IMR-90 (cell line): ENCODE results near the gene RHOH. TPM values are rescaled to one million over a fixed set of nuclear protein-coding genes. Genes with fewer than 3 reads are reported as not detected.

Experiments used
- ATAC-seq: fragments of 200-7000 bp; cut with Tn5 transposase; 2 replicates; pipeline ENCODE4 v1.9.1; 2020; ENCODE audit warnings: low read depth, mild to moderate bottlenecking, moderate library complexity
- BruUV-seq: library from RNA; stranded (reverse); fragments of 400-500 nt; replicated peaks from 2 replicates; lab custom pipeline; 2021; lab: Mats Ljungman, UMichigan
- CTCF ChIA-PET: fragments of 300-600 bp; formaldehyde crosslinking; extraction: SDS; loops from one replicate; lab custom pipeline; 2021; ENCODE audit warnings: antibody characterized with exemption; lab: Yijun Ruan, JAX
- POLR2A ChIA-PET: fragments of 300-600 bp; sonication (Branson Sonifier 250); formaldehyde crosslinking; loops from one replicate; lab custom pipeline; 2022; ENCODE audit warnings: antibody characterized with exemption; ENCODE audit not compliant: unreplicated experiment; lab: Charles Lee
- DNase-seq: peaks from one replicate; pipeline ENCODE4 v3.0.0; 2013
- H2AFZ ChIP-seq: replicated peaks from 2 replicates; pipeline ENCODE3; 2013; ENCODE audit warnings: low read length, mild to moderate bottlenecking; ENCODE audit not compliant: poor library complexity
- H2AK5ac ChIP-seq: 2 replicates; pipeline ENCODE4 v1.6.1; 2013; ENCODE audit warnings: low read depth, low read length, inconsistent platforms
- H2AK9ac ChIP-seq: replicated peaks from 2 replicates; pipeline ENCODE3; 2013; ENCODE audit warnings: mild to moderate bottlenecking, low read depth, low read length, moderate library complexity; ENCODE audit not compliant: poor library complexity
- H2BK120ac ChIP-seq: 2 replicates; pipeline ENCODE4 v1.6.1; 2013; ENCODE audit warnings: low read depth, low read length, inconsistent platforms
- H2BK15ac ChIP-seq: 3 replicates; pipeline ENCODE4 v1.6.1; 2013; ENCODE audit warnings: low read depth, low read length, inconsistent platforms
- H2BK20ac ChIP-seq: 2 replicates; pipeline ENCODE4 v1.6.1; 2013; ENCODE audit warnings: low read depth, mild to moderate bottlenecking, inconsistent platforms, low read length, moderate library complexity
- H2BK5ac ChIP-seq: 2 replicates; pipeline ENCODE4 v1.6.1; 2013; ENCODE audit warnings: mild to moderate bottlenecking, low read depth, low read length, inconsistent platforms; ENCODE audit not compliant: poor library complexity, severe bottlenecking
- H3K14ac ChIP-seq: replicated peaks from 2 replicates; pipeline ENCODE4 v1.6.1; 2013; ENCODE audit warnings: low read depth, low read length, inconsistent platforms
- H3K18ac ChIP-seq: 2 replicates; pipeline ENCODE4 v1.6.1; 2013; ENCODE audit warnings: low read depth, low read length, control low read depth
- H3K23ac ChIP-seq: 2 replicates; pipeline ENCODE4 v1.6.1; 2013; ENCODE audit warnings: low read depth, low read length, inconsistent platforms
- H3K27ac ChIP-seq: 2 replicates; pipeline ENCODE4 v1.5.1; 2013; ENCODE audit warnings: mild to moderate bottlenecking, control low read depth, low read length; ENCODE audit not compliant: insufficient read depth
- H3K27me3 ChIP-seq: 2 replicates; pipeline ENCODE4 v1.6.1; 2013; ENCODE audit warnings: low read length; ENCODE audit not compliant: control insufficient read depth, insufficient read depth
- H3K36me3 ChIP-seq: 2 replicates; pipeline ENCODE4 v1.6.1; 2013; ENCODE audit warnings: low read length, mixed read lengths; ENCODE audit not compliant: control insufficient read depth, insufficient read depth
- H3K4ac ChIP-seq: 2 replicates; pipeline ENCODE4 v1.6.1; 2013; ENCODE audit warnings: low read depth, low read length, inconsistent platforms
- H3K4me1 ChIP-seq: 2 replicates; pipeline ENCODE4 v1.6.1; 2013; ENCODE audit warnings: low read length, mixed read lengths; ENCODE audit not compliant: control insufficient read depth, insufficient read depth
- H3K4me2 ChIP-seq: 2 replicates; pipeline ENCODE4 v1.6.1; 2013; ENCODE audit warnings: low read depth, mild to moderate bottlenecking, control low read depth, low read length, moderate library complexity
- H3K4me3 ChIP-seq: 2 replicates; pipeline ENCODE4 v1.5.1; 2013; ENCODE audit warnings: low read depth, mild to moderate bottlenecking, control low read depth, low read length, moderate library complexity; ENCODE audit not compliant: insufficient read depth
- H3K56ac ChIP-seq: 2 replicates; pipeline ENCODE4 v1.6.1; 2013; ENCODE audit warnings: low read length, inconsistent platforms; ENCODE audit not compliant: insufficient read depth; ENCODE audit errors: extremely low read depth
- H3K79me1 ChIP-seq, 2 experiments: 2 replicates each; pipeline ENCODE4 v1.6.1; 2013; ENCODE audit warnings: low read length in 2 of 2, inconsistent platforms in 1 of 2, low read depth in 1 of 2
- H3K9ac ChIP-seq: 2 replicates; pipeline ENCODE4 v1.6.1; 2013; ENCODE audit warnings: low read depth, low read length, control low read depth
- H3K9me1 ChIP-seq: 2 replicates; pipeline ENCODE4 v1.6.1; 2013; ENCODE audit warnings: low read length, inconsistent platforms; ENCODE audit not compliant: insufficient read depth
- H3K9me3 ChIP-seq: 2 replicates; pipeline ENCODE4 v1.6.1; 2013; ENCODE audit warnings: low read length; ENCODE audit not compliant: control insufficient read depth, insufficient read depth
- H4K20me1 ChIP-seq: 2 replicates; pipeline ENCODE4 v1.6.1; 2013; ENCODE audit warnings: low read length, inconsistent platforms; ENCODE audit not compliant: insufficient read depth
- H4K5ac ChIP-seq: 2 replicates; pipeline ENCODE4 v1.6.1; 2013; ENCODE audit warnings: mild to moderate bottlenecking, low read depth, low read length, control low read depth
- H4K8ac ChIP-seq, 2 experiments: 2 replicates each; pipeline ENCODE4 v1.6.1; 2013; ENCODE audit warnings: low read depth in 2 of 2, low read length in 2 of 2, control low read depth in 1 of 2, inconsistent platforms in 1 of 2
- H4K91ac ChIP-seq: 2 replicates; pipeline ENCODE4 v1.6.1; 2013; ENCODE audit warnings: low read depth, low read length, inconsistent platforms; ENCODE audit not compliant: insufficient read depth
- BHLHE40 ChIP-seq: fragments of 150-350 bp; IDR thresholded peaks from 2 replicates; pipeline ENCODE4 v1.6.1; 2016; ENCODE audit warnings: mild to moderate bottlenecking, low read depth, low read length
- CEBPB ChIP-seq: IDR thresholded peaks from 2 replicates; pipeline ENCODE4 v1.6.1; 2012; ENCODE audit warnings: low read depth, low read length, improper control_type of control experiment
- CHD1 ChIP-seq: IDR thresholded peaks from 2 replicates; pipeline ENCODE4 v1.6.1; 2012; ENCODE audit warnings: low read depth, low read length, improper control_type of control experiment
- FOS ChIP-seq: fragments of 150-350 bp; IDR thresholded peaks from 2 replicates; pipeline ENCODE4 v1.6.1; 2016; ENCODE audit warnings: low read depth, low read length
- MAFK ChIP-seq: IDR thresholded peaks from 2 replicates; pipeline ENCODE4 v1.6.1; 2012; ENCODE audit warnings: low read depth, low read length, improper control_type of control experiment
- MAZ ChIP-seq: IDR thresholded peaks from 2 replicates; pipeline ENCODE4 v1.6.1; 2012; ENCODE audit warnings: low read depth, mild to moderate bottlenecking, low read length, improper control_type of control experiment, moderate library complexity, borderline replicate concordance
- MXI1 ChIP-seq: IDR thresholded peaks from 2 replicates; pipeline ENCODE4 v1.6.1; 2012; ENCODE audit warnings: low read depth, mild to moderate bottlenecking, low read length, moderate library complexity, borderline replicate concordance
- NFE2L2 ChIP-seq: fragments of 150-350 bp; IDR thresholded peaks from 2 replicates; pipeline ENCODE4 v1.6.1; 2016; ENCODE audit warnings: low read depth, mild to moderate bottlenecking, low read length
- POLR2A ChIP-seq: IDR thresholded peaks from 2 replicates; pipeline ENCODE4 v1.6.1; 2012; ENCODE audit warnings: mild to moderate bottlenecking, low read depth, low read length
- RAD21 ChIP-seq: IDR thresholded peaks from 2 replicates; pipeline ENCODE4 v1.6.1; 2012; ENCODE audit warnings: low read length, improper control_type of control experiment
- RCOR1 ChIP-seq: IDR thresholded peaks from 2 replicates; pipeline ENCODE4 v1.6.1; 2012; ENCODE audit warnings: mild to moderate bottlenecking, low read length, improper control_type of control experiment; ENCODE audit not compliant: insufficient replicate concordance
- RFX5 ChIP-seq: IDR thresholded peaks from 2 replicates; pipeline ENCODE4 v1.8.0; 2012; ENCODE audit warnings: low read depth, mild to moderate bottlenecking, low read length, moderate library complexity
- SMC3 ChIP-seq: fragments of 150-350 bp; IDR thresholded peaks from 2 replicates; pipeline ENCODE4 v1.6.1; 2016; ENCODE audit warnings: low read depth, mild to moderate bottlenecking, antibody characterized with exemption, low read length, moderate library complexity
- WGBS, 2 experiments: methylation state at CpG; one replicate each; pipeline versions ENCODE4 v1.1.5 to v1.1.7; 2013; ENCODE audit warnings: missing lambda C conversion rate in 2 of 2; ENCODE audit not compliant: insufficient read length in 1 of 2; ENCODE audit errors: extremely low coverage in 2 of 2; 5-methylcytosine and 5-hydroxymethylcytosine counted together
- dilution Hi-C: fragments of 300-500 bp; cut with HindIII; formaldehyde crosslinking; loops from one replicate; pipeline ENCODE4 v1.14.3; 2018; ENCODE audit warnings: low sequenced_read_pairs; ENCODE audit not compliant: unreplicated experiment
- in situ Hi-C: fragments of 300-500 bp; cut with MboI; formaldehyde crosslinking; loops from 3 replicates; pipeline ENCODE4 v1.14.3; 2019; ENCODE audit warnings: low sequenced_read_pairs, inconsistent platforms, mixed read lengths
- intact Hi-C: fragments of 100-400 bp; cut with micrococcal nuclease; formaldehyde crosslinking; loops from 2 replicates; pipeline ENCODE4 v1.10.0; 2022
- polyA plus RNA-seq, 3 experiments: library from polyadenylated mRNA; depleted of rRNA; stranded (reverse); fragments of >200 nt; gene quantifications; 2 replicates each; pipeline ENCODE4 v1.2.3, GENCODE V29; 2012; ENCODE audit warnings: low replicate concordance in 1 of 3
- total RNA-seq: library from RNA; depleted of rRNA; stranded (reverse); fragments of >200 nt; gene quantifications from 2 replicates; pipeline ENCODE4 v1.2.3, GENCODE V29; 2012
- TF ChIP-seq, protein P1 (sequence below): conservative IDR thresholded peaks from 2 replicates; pipeline ENCODE4 v1.5.1; 2012; ENCODE audit warnings: mild to moderate bottlenecking, low read depth, low read length, improper control_type of control experiment
- TF ChIP-seq, protein P2 (sequence below): fragments of 150-350 bp; IDR thresholded peaks from 2 replicates; pipeline ENCODE4 v1.6.1; 2017; ENCODE audit warnings: mild to moderate bottlenecking, antibody characterized with exemption, low read length, low read depth
- TF ChIP-seq, protein P3 (sequence below): fragments of 150-350 bp; IDR thresholded peaks from 2 replicates; pipeline ENCODE4 v1.6.1; 2016; ENCODE audit warnings: low read depth, mild to moderate bottlenecking, low read length, moderate library complexity, borderline replicate concordance

The RHOH gene
- total and polyA plus RNA-seq, 2 of the 4 experiments (the other 2 are of a cell fraction) = not detected

DNA sequence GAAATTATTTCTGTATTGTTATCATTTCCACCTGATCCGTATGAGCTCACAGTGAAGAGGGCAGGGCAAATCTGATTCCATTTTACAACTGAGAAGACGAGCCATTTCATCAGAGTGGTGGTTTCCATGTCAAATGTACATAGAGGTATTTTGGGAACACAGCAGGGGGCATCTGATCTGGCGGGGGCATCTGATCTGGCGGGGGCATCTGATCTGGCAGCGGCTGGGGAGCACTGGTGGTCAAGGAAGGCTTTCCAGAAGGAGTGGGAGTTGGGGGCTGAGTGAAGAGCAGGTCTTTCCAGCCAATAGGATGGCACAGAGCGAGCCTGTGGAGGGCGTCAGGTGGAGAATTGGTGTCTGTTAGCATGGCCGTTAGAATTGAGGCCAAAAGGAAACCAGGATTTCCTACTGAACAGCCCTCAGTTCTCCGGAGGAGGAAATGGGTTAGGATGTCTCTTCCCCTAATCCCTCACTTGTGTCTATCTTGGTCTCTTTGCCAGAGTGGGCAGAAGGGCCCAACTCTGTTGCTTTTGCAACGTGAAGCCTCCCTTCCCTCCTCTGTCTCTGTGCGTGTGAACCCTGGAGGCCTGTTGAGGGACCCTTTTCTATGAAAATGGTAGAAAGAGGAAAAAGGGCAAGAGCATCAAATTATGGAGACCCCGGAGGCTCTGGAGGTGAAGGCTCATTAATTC lies 41.3 kb downstream of the RHOH start:
- H4K91ac ChIP-seq = no peak overlapping the region
- no peaks in the 10 kb centered on the region for H3K79me1 ChIP-seq
- no peak overlapping the region for H3K4me3 ChIP-seq
- H3K4ac ChIP-seq = no peak overlapping the region
- H3K23ac ChIP-seq = no peak overlapping the region
- no peak overlapping the region for H4K8ac ChIP-seq
- dilution Hi-C loops = no loop called here
- H4K5ac ChIP-seq = no peak overlapping the region
- TF ChIP-seq, protein P1, sequence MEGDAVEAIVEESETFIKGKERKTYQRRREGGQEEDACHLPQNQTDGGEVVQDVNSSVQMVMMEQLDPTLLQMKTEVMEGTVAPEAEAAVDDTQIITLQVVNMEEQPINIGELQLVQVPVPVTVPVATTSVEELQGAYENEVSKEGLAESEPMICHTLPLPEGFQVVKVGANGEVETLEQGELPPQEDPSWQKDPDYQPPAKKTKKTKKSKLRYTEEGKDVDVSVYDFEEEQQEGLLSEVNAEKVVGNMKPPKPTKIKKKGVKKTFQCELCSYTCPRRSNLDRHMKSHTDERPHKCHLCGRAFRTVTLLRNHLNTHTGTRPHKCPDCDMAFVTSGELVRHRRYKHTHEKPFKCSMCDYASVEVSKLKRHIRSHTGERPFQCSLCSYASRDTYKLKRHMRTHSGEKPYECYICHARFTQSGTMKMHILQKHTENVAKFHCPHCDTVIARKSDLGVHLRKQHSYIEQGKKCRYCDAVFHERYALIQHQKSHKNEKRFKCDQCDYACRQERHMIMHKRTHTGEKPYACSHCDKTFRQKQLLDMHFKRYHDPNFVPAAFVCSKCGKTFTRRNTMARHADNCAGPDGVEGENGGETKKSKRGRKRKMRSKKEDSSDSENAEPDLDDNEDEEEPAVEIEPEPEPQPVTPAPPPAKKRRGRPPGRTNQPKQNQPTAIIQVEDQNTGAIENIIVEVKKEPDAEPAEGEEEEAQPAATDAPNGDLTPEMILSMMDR = no peak
- no peak for TF ChIP-seq RFX5
- TF ChIP-seq NFE2L2 = no peak
- TF ChIP-seq RCOR1 = no peak
- no peak for TF ChIP-seq BHLHE40
- TF ChIP-seq MXI1 = no peak
- TF ChIP-seq SMC3 = no peak
- no peak for TF ChIP-seq FOS
- no peak for TF ChIP-seq POLR2A
- no peak for TF ChIP-seq CEBPB
- TF ChIP-seq RAD21 = no peak
- TF ChIP-seq MAFK = no peak
- TF ChIP-seq, protein P2, sequence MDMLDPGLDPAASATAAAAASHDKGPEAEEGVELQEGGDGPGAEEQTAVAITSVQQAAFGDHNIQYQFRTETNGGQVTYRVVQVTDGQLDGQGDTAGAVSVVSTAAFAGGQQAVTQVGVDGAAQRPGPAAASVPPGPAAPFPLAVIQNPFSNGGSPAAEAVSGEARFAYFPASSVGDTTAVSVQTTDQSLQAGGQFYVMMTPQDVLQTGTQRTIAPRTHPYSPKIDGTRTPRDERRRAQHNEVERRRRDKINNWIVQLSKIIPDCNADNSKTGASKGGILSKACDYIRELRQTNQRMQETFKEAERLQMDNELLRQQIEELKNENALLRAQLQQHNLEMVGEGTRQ = no peak
- TF ChIP-seq, protein P3, sequence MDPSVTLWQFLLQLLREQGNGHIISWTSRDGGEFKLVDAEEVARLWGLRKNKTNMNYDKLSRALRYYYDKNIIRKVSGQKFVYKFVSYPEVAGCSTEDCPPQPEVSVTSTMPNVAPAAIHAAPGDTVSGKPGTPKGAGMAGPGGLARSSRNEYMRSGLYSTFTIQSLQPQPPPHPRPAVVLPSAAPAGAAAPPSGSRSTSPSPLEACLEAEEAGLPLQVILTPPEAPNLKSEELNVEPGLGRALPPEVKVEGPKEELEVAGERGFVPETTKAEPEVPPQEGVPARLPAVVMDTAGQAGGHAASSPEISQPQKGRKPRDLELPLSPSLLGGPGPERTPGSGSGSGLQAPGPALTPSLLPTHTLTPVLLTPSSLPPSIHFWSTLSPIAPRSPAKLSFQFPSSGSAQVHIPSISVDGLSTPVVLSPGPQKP = no peak
- TF ChIP-seq MAZ = no peak
- no peak for TF ChIP-seq CHD1
- no peaks in the 10 kb centered on the region for H3K4me1 ChIP-seq
- H3K4me2 ChIP-seq = no peak overlapping the region
- no peak overlapping the region for H2BK120ac ChIP-seq
- no peak for DNase-seq
- no peak overlapping the region for H3K18ac ChIP-seq
- H3K14ac ChIP-seq = no peak overlapping the region
- no peaks in the 10 kb centered on the region for H3K9me1 ChIP-seq
- no peak overlapping the region for H2BK15ac ChIP-seq
- 74% methylated on average over 4 of the region's 12 CpGs; no CpG with 5 or more reads in 1 of the 2 experiments for WGBS, 2 experiments
- H2AFZ ChIP-seq = no peak overlapping the region
- POLR2A ChIA-PET = no interaction called here
- BruUV-seq = no TSS peak
- no peak overlapping the region for H3K9ac ChIP-seq
- H3K9me3 ChIP-seq = no peaks in the 10 kb centered on the region
- H4K20me1 ChIP-seq = no peaks in the 10 kb centered on the region
- ATAC-seq = no peak
- H3K36me3 ChIP-seq = no peaks in the 10 kb centered on the region
- no peak overlapping the region for H3K56ac ChIP-seq
- H3K27ac ChIP-seq = no peak overlapping the region
- CTCF ChIA-PET = no interaction called here
- H3K27me3 ChIP-seq = peaks cover 14% of the 10 kb centered on the region
- H2AK9ac ChIP-seq = no peak overlapping the region
- intact Hi-C loops = no loop called here
- H2BK5ac ChIP-seq = no peak overlapping the region
- in situ Hi-C loops = no loop called here
- H2BK20ac ChIP-seq = no peak overlapping the region
- no peak overlapping the region for H2AK5ac ChIP-seq
